SK-N-SH (cell line): Measurements from ENCODE around the gene CACNA1D.

Experiments
- FOXJ3 ChIP-seq: sonication (generic); formaldehyde crosslinking; IDR thresholded peaks from 2 replicates; pipeline ENCODE4 v1.5.1; 2020; ENCODE audit warnings: mild to moderate bottlenecking, missing genetic modification reagents
- TF ChIP-seq, protein P1 (sequence below): IDR thresholded peaks from 2 replicates; pipeline ENCODE4 v1.6.1; 2012; ENCODE audit warnings: mild to moderate bottlenecking, low read depth, low read length, moderate library complexity

DNA sequence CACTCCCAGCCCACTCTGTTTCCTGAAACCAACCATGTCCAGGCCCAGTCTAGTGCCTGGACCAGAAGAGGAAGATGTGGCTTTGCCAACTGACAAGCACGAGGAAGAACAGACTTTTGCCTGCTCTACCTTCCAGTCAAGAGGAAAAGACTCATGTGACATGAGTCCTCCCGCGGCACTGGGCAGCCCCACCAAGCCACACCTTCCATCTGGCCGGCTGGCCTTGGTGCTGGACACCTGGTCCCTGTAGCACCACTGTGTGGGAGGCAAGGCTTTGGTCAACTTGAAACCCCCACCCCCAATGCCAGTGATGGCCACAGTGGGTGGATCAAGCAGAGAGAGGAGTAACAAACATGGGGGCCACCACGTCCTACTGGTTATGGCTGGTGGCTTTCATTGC is 339.3 kb downstream of the CACNA1D start:
- TF ChIP-seq FOXJ3 (CRISPR knock-in tag) = no peak
- TF ChIP-seq, protein P1, sequence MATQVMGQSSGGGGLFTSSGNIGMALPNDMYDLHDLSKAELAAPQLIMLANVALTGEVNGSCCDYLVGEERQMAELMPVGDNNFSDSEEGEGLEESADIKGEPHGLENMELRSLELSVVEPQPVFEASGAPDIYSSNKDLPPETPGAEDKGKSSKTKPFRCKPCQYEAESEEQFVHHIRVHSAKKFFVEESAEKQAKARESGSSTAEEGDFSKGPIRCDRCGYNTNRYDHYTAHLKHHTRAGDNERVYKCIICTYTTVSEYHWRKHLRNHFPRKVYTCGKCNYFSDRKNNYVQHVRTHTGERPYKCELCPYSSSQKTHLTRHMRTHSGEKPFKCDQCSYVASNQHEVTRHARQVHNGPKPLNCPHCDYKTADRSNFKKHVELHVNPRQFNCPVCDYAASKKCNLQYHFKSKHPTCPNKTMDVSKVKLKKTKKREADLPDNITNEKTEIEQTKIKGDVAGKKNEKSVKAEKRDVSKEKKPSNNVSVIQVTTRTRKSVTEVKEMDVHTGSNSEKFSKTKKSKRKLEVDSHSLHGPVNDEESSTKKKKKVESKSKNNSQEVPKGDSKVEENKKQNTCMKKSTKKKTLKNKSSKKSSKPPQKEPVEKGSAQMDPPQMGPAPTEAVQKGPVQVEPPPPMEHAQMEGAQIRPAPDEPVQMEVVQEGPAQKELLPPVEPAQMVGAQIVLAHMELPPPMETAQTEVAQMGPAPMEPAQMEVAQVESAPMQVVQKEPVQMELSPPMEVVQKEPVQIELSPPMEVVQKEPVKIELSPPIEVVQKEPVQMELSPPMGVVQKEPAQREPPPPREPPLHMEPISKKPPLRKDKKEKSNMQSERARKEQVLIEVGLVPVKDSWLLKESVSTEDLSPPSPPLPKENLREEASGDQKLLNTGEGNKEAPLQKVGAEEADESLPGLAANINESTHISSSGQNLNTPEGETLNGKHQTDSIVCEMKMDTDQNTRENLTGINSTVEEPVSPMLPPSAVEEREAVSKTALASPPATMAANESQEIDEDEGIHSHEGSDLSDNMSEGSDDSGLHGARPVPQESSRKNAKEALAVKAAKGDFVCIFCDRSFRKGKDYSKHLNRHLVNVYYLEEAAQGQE = no peak
